Tibial artery (tissue), 4 donors: ENCODE data around the gene PALLD.

Experiments
- DNase-seq, 2 donors: peaks; one replicate each; pipeline ENCODE4 v3.0.0-alpha.2; 2019
- H3K27ac ChIP-seq, 2 donors: fragments of 200-600 bp; sonication (generic) in 1 of 2; 1 replicate in 1 of 2; 2 replicates in 1 of 2; pipeline ENCODE4 v1.5.1; 2018 to 2019; ENCODE audit warnings: mild to moderate bottlenecking in 1 of 2
- H3K27me3 ChIP-seq, 2 donors: fragments of 200-600 bp; sonication (generic) in 1 of 2; one replicate each; pipeline versions ENCODE4 v1.5.1 to v1.6.0; 2016 to 2019
- H3K36me3 ChIP-seq, 3 donors: fragments of 200-600 bp; sonication (generic) in 2 of 3; one replicate each; pipeline ENCODE4 v1.5.1; 2016 to 2019; ENCODE audit warnings: mild to moderate bottlenecking in 2 of 3
- H3K4me1 ChIP-seq, 4 donors: fragments of 200-600 bp; sonication (generic) in 2 of 4; 1 replicate in 3 of 4; 2 replicates in 1 of 4; pipeline ENCODE4 v1.5.1; 2016 to 2019
- H3K4me3 ChIP-seq, 2 donors: fragments of 200-600 bp; sonication (generic) in 1 of 2; 1 replicate in 1 of 2; 2 replicates in 1 of 2; pipeline ENCODE4 v1.5.1; 2018 to 2019; ENCODE audit warnings: mild to moderate bottlenecking in 2 of 2
- H3K9me3 ChIP-seq, 3 donors: fragments of 200-600 bp; sonication (generic) in 1 of 3; one replicate each; pipeline ENCODE4 v1.5.1; 2016 to 2019
- CTCF ChIP-seq, 2 experiments: fragments of 200-600 bp in 1 of 2; fragments of 450-650 bp in 1 of 2; IDR thresholded peaks; one replicate each; pipeline ENCODE4 v1.5.1; 2017 to 2019; ENCODE audit warnings: antibody characterized with exemption in 2 of 2, mild to moderate bottlenecking in 1 of 2, moderate library complexity in 1 of 2
- intact Hi-C: fragments of 100-400 bp; cut with DNase I; formaldehyde crosslinking; loops from one replicate; pipeline ENCODE4 v1.15.0; 2023; ENCODE audit warnings: low total_unique reads

Gene PALLD

DNA sequence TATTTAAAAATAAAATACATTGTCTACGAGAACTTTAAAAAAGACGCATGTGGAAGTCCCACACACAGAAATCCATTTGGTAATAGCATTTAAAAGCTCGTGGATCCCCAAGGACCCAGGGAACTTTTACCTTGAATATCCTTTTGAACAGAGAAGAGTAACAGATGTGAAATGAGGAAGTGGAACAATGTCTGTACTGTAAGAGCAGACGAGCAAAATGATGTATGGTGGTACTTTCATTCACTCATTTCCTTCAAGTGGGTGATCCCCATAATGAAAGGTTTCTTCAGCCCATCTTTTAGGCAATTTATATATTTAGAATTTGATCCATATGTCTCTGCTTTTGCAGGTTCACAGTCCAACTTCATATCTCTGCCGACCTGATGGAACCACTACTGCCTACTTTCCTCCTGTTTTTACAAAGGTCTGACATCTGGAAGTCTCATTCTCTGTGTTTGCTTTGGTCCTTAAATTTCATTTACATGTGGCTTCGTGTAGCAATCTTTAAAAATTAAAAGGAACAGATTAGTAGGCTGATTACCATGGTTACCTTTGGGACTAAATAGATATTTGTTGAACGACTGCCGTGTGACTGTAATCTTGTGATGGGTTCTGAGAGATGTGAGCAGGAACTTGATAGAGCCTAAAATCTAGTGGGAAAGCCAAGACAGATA is 188.4 kb downstream of the PALLD start:
- H3K4me1 ChIP-seq, result peaks cover 0 to 9% (median 0%) of the 10 kb centered on the region in 4 donors
- peaks cover 0 to 4% (median 0%) of the 10 kb centered on the region in 3 donors for H3K36me3 ChIP-seq
- H3K4me3 ChIP-seq, result no peak overlapping the region
- intact Hi-C loops, result no loop called here
- no peaks in the 10 kb centered on the region for H3K9me3 ChIP-seq
- no peak overlapping the region for H3K27ac ChIP-seq
- TF ChIP-seq CTCF (IDR thresholded peaks at IDR 0.05), result no peak
- no peak for DNase-seq
- no peaks in the 10 kb centered on the region for H3K27me3 ChIP-seq

DNA sequence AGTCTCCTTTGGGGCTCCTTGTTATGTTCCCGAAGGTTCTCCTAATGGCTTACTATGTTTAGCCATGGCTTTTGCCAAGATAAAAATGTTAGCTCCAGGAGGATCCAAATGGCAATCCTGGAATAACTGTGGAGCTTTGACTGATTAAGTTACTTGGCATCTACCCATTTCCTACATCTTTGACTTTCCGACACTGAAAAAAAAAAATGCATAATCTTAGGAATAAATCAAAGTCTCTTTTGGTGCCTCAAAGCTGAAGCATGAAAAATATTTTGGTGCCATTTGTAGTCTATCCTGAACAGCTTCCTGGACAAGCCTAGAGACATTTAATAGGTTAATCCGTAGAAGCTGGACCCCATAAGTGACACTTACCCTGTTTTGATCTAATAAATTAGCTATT is 191.7 kb downstream of the PALLD start:
- no peaks in the 10 kb centered on the region for H3K9me3 ChIP-seq
- TF ChIP-seq CTCF (IDR thresholded peaks at IDR 0.05), result no peak
- H3K4me3 ChIP-seq, result no peak overlapping the region
- intact Hi-C loops, result no loop called here
- no peak for DNase-seq
- no peak overlapping the region for H3K27ac ChIP-seq
- H3K36me3 ChIP-seq, result no peaks in the 10 kb centered on the region
- H3K4me1 ChIP-seq, result peaks cover 0 to 16% (median 0%) of the 10 kb centered on the region in 4 donors
- no peaks in the 10 kb centered on the region for H3K27me3 ChIP-seq

DNA sequence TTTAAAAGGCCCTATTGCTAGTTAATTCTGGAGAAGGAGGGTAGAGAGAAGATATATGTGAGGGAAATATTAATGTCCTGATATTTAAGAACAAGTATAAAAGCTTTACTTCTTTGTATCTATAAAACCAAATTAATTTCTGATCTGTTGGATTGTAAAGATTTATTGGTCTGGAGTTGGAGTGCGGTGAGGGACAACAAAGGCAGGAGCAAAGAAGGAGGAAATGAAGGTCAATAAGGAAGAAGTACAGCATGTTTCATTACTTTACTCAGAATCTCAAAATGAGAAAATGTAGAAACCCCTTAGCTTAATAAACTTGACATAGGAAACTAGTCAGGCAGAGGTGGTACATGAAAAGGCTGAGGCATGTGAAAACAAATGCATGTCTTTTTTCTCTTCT is 192.9 kb downstream of the PALLD start:
- Histone ChIP-seq H3K4me1 (peaks cover 0 to 25% (median 0%) of the 10 kb centered on the region in 4 donors), H3K9me3 (no peaks in the 10 kb centered on the region), H3K27me3 (no peaks in the 10 kb centered on the region), H3K27ac (no peak overlapping the region), H3K4me3 (no peak overlapping the region), H3K36me3 (no peaks in the 10 kb centered on the region)
- DNase-seq, result no peak
- TF ChIP-seq CTCF (IDR thresholded peaks at IDR 0.05), result no peak
- intact Hi-C loops, result no loop called here

GRCh38 chr4:168690199-168690598 is 193.3 kb downstream of the PALLD start:
- H3K4me1 ChIP-seq, result peaks cover 0 to 25% (median 2%) of the 10 kb centered on the region in 4 donors
- H3K4me3 ChIP-seq, result no peak overlapping the region
- intact Hi-C loops, result no loop called here
- H3K27ac ChIP-seq, result no peak overlapping the region
- no peak for TF ChIP-seq CTCF (IDR thresholded peaks at IDR 0.05)
- H3K9me3 ChIP-seq, result no peaks in the 10 kb centered on the region
- no peak for DNase-seq
- H3K36me3 ChIP-seq, result no peaks in the 10 kb centered on the region
- H3K27me3 ChIP-seq, result no peaks in the 10 kb centered on the region

GRCh38 chr4:168691631-168692369 is 194.9 kb downstream of the PALLD start:
- TF ChIP-seq CTCF (IDR thresholded peaks at IDR 0.05), result no peak
- no peaks in the 10 kb centered on the region for H3K9me3 ChIP-seq
- peak overlapping the region in 1 of 2 donors; percentile 23 for H3K27ac ChIP-seq
- intact Hi-C loops, result no loop called here
- no peak for DNase-seq
- peaks cover 0 to 31% (median 2%) of the 10 kb centered on the region in 4 donors for H3K4me1 ChIP-seq
- no peak overlapping the region for H3K4me3 ChIP-seq
- no peaks in the 10 kb centered on the region for H3K27me3 ChIP-seq
- H3K36me3 ChIP-seq, result no peaks in the 10 kb centered on the region
